ENCODE results near the gene EHMT1. TPM values are rescaled to one million over a fixed set of nuclear protein-coding genes. Genes with fewer than 3 reads are reported as not detected.

EHMT1 gene
- total and polyA plus RNA-seq, 9 of the 15 experiments (the other 6 are each of a cell fraction or from before 2014, with no cell fraction given), result 2.2 to 76.0 (median 36.4) TPM

DNA sequence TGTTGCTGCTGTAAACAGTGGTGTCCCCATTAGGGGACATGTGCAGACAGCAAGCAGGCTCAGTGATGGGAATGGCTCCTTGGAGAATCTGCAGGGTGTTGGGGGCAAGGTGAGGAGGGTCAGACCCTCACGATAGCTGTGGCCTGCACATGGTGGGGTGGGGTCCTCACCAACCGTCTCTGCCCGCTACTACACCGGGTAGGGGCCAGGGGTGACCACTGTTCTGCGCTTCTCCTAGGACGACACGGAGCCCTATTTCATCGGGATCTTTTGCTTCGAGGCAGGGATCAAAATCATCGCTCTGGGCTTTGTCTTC lies 263.7 kb downstream of the EHMT1 start:
- in situ Hi-C loops (cut with MboI) (no loop called here), intact Hi-C loops (cut with micrococcal nuclease) (no loop called here)
- ChIA-PET CTCF (ENCODE audit: low intra/inter-chr PET ratio) (no interaction called here), POLR2A (no interaction called here)
- no peaks in the 10 kb centered on the region for H3K9me3 ChIP-seq (replicated peaks; ENCODE audit: control insufficient read depth, insufficient read depth, low read depth, low read length)
- no peak overlapping the region for H3K9ac ChIP-seq (ENCODE audit: insufficient read depth in 1 of 2, low read depth in 2 of 2, low read length in 2 of 2)
- H3K4me3 ChIP-seq, result no peak overlapping the region
- no peak overlapping the region for H2AFZ ChIP-seq (ENCODE audit: low read depth, low read length)
- H3K79me2 ChIP-seq (ENCODE audit: control insufficient read depth, insufficient read depth, low read length), result no peaks in the 10 kb centered on the region
- H3K9me1 ChIP-seq (ENCODE audit: control insufficient read depth, insufficient read depth, low read length), result no peaks in the 10 kb centered on the region
- 1% methylated on average over 10 of the region's 10 CpGs for WGBS (ENCODE audit: insufficient coverage, low coverage, missing lambda C conversion rate)
- peaks cover 0 to 12% of the 10 kb centered on the region in 2 experiments; a peak in 2 of 5 replicates for H3K4me1 ChIP-seq (replicated peaks in 1 of 2; ENCODE audit: control insufficient read depth in 2 of 2, insufficient read depth in 2 of 2, low read length in 2 of 2)
- peaks cover 0 to 16% of the 10 kb centered on the region in 2 experiments; a peak in 1 of 5 replicates for H3K27me3 ChIP-seq (ENCODE audit: control insufficient read depth in 2 of 2, insufficient read depth in 2 of 2, low read length in 2 of 2)
- no peak overlapping the region for H3K27ac ChIP-seq (ENCODE audit: extremely low read depth, low read depth, low read length)
- no peak for DNase-seq (ENCODE audit: extremely low read depth in 1 of 4, low spot score in 3 of 4)
- ATAC-seq, result no peak
- H3K4me2 ChIP-seq (ENCODE audit: insufficient read depth, low read length), result no peak overlapping the region
- TF ChIP-seq, protein P1, sequence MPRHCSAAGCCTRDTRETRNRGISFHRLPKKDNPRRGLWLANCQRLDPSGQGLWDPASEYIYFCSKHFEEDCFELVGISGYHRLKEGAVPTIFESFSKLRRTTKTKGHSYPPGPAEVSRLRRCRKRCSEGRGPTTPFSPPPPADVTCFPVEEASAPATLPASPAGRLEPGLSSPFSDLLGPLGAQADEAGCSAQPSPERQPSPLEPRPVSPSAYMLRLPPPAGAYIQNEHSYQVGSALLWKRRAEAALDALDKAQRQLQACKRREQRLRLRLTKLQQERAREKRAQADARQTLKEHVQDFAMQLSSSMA (CRISPR knock-in tag; IDR thresholded peaks at IDR 0.05), result no peak
- no peak for TF ChIP-seq ZNF12 (CRISPR knock-in tag; IDR thresholded peaks at IDR 0.05)
- no peak for TF ChIP-seq RFX1 (IDR thresholded peaks at IDR 0.05)
- no peak for TF ChIP-seq RUNX1 (IDR thresholded peaks at IDR 0.05; ENCODE audit: low read depth)
- TF ChIP-seq ZNF699 (CRISPR knock-in tag; IDR thresholded peaks at IDR 0.05; ENCODE audit: insufficient replicate concordance), result no peak
- TF ChIP-seq, protein P2, sequence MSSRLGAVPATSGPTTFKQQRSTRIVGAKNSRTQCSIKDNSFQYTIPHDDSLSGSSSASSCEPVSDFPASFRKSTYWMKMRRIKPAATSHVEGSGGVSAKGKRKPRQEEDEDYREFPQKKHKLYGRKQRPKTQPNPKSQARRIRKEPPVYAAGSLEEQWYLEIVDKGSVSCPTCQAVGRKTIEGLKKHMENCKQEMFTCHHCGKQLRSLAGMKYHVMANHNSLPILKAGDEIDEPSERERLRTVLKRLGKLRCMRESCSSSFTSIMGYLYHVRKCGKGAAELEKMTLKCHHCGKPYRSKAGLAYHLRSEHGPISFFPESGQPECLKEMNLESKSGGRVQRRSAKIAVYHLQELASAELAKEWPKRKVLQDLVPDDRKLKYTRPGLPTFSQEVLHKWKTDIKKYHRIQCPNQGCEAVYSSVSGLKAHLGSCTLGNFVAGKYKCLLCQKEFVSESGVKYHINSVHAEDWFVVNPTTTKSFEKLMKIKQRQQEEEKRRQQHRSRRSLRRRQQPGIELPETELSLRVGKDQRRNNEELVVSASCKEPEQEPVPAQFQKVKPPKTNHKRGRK (tag; IDR thresholded peaks at IDR 0.05), result no peak
- no peak for TF ChIP-seq NBN (IDR thresholded peaks at IDR 0.05; ENCODE audit: low read depth)
- TF ChIP-seq FOXP1 (CRISPR knock-in tag; IDR thresholded peaks at IDR 0.05), result no peak
- no peak for TF ChIP-seq ESRRB (CRISPR knock-in tag; IDR thresholded peaks at IDR 0.05; ENCODE audit: borderline replicate concordance)
- TF ChIP-seq SAFB (IDR thresholded peaks at IDR 0.05; ENCODE audit: borderline replicate concordance, low read depth, low read length), result no peak
- TF ChIP-seq PURB (CRISPR knock-in tag; IDR thresholded peaks at IDR 0.05; ENCODE audit: low read depth), result no peak
- no peak for TF ChIP-seq HDAC6 (IDR thresholded peaks at IDR 0.05; ENCODE audit: low read depth, low read length)
- TF ChIP-seq TRIM24 (IDR thresholded peaks at IDR 0.05), result no peak
- TF ChIP-seq, protein P3, sequence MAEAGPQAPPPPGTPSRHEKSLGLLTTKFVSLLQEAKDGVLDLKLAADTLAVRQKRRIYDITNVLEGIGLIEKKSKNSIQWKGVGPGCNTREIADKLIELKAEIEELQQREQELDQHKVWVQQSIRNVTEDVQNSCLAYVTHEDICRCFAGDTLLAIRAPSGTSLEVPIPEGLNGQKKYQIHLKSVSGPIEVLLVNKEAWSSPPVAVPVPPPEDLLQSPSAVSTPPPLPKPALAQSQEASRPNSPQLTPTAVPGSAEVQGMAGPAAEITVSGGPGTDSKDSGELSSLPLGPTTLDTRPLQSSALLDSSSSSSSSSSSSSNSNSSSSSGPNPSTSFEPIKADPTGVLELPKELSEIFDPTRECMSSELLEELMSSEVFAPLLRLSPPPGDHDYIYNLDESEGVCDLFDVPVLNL (CRISPR knock-in tag; IDR thresholded peaks at IDR 0.05; ENCODE audit: low read depth), result no peak
- TF ChIP-seq ELF2 (CRISPR knock-in tag; IDR thresholded peaks at IDR 0.05), result no peak
- TF ChIP-seq ZNF232 (CRISPR knock-in tag; IDR thresholded peaks at IDR 0.05), result no peak
- TF ChIP-seq ZNF175 (CRISPR knock-in tag; IDR thresholded peaks at IDR 0.05; ENCODE audit: low read depth), result no peak
- no peak for TF ChIP-seq CHD1 (IDR thresholded peaks at IDR 0.05; ENCODE audit: low read length)
- TF ChIP-seq, protein P4, sequence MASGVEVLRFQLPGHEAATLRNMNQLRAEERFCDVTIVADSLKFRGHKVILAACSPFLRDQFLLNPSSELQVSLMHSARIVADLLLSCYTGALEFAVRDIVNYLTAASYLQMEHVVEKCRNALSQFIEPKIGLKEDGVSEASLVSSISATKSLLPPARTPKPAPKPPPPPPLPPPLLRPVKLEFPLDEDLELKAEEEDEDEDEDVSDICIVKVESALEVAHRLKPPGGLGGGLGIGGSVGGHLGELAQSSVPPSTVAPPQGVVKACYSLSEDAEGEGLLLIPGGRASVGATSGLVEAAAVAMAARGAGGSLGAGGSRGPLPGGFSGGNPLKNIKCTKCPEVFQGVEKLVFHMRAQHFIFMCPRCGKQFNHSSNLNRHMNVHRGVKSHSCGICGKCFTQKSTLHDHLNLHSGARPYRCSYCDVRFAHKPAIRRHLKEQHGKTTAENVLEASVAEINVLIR (CRISPR knock-in tag; IDR thresholded peaks at IDR 0.05), result no peak
- no peak for TF ChIP-seq SRSF9 (IDR thresholded peaks at IDR 0.05; ENCODE audit: borderline replicate concordance, low read depth, low read length)
- H3K36me3 ChIP-seq (ENCODE audit: control insufficient read depth, insufficient read depth, low read length), result no peaks in the 10 kb centered on the region
- H4K20me1 ChIP-seq (replicated peaks; ENCODE audit: control insufficient read depth, insufficient read depth, low read length), result 0 out of 2 replicates have a peak, but pooled peaks cover 7% of the 10 kb centered on the region
- FAIRE-seq, result no peak
- BruUV-seq (replicated peaks), result no TSS peak
